GM12878 (cell line): ENCODE data around the gene SELENOO. TPM values are rescaled to one million over a fixed set of nuclear protein-coding genes. Genes with fewer than 3 reads are reported as not detected.

Source experiments
- BHLHE40 ChIP-seq, 2 experiments: fragments of 450-650 bp in 1 of 2; IDR thresholded peaks; 2 replicates each; pipeline ENCODE4 v1.6.1; 2011 to 2017; ENCODE audit warnings: low read depth in 2 of 2, borderline replicate concordance in 1 of 2, improper control_type of control experiment in 1 of 2, low read length in 1 of 2, mild to moderate bottlenecking in 1 of 2
- CEBPB ChIP-seq, 2 experiments: fragments of 150-350 bp in 1 of 2; IDR thresholded peaks; 2 replicates each; pipeline ENCODE4 v1.6.1; 2012 to 2014; ENCODE audit warnings: low read depth in 2 of 2, low read length in 2 of 2, borderline replicate concordance in 1 of 2, inconsistent platforms in 1 of 2
- CREB1 ChIP-seq: IDR thresholded peaks from 2 replicates; pipeline ENCODE4 v1.6.1; 2012; ENCODE audit warnings: low read depth, mild to moderate bottlenecking, inconsistent platforms
- E4F1 ChIP-seq: fragments of 450-650 bp; IDR thresholded peaks from 2 replicates; pipeline ENCODE4 v1.6.1; 2018; ENCODE audit warnings: borderline replicate concordance, mild to moderate bottlenecking; ENCODE audit not compliant: partially characterized antibody
- EP300 ChIP-seq, 2 experiments: fragments of 150-350 bp in 1 of 2; IDR thresholded peaks; 2 replicates each; pipeline ENCODE4 v1.6.1; 2011 to 2012; ENCODE audit warnings: low read depth in 2 of 2, low read length in 2 of 2, borderline replicate concordance in 1 of 2, improper control_type of control experiment in 1 of 2, inconsistent platforms in 1 of 2; ENCODE audit not compliant: control insufficient read depth in 1 of 2
- KAT2A ChIP-seq: conservative IDR thresholded peaks from 2 replicates; pipeline ENCODE4 v1.6.1; 2011; ENCODE audit warnings: low read depth, low read length; ENCODE audit not compliant: control insufficient read depth
- NBN ChIP-seq: fragments of 450-650 bp; IDR thresholded peaks from 2 replicates; pipeline ENCODE4 v1.6.1; 2016
- NFYA ChIP-seq: IDR thresholded peaks from 2 replicates; pipeline ENCODE4 v1.6.1; 2011; ENCODE audit warnings: low read depth, mild to moderate bottlenecking, low read length, improper control_type of control experiment, borderline replicate concordance
- NR2C1 ChIP-seq: fragments of 450-650 bp; IDR thresholded peaks from 2 replicates; pipeline ENCODE4 v1.6.1; 2017; ENCODE audit warnings: antibody characterized with exemption, mild to moderate bottlenecking, moderate library complexity
- NRF1 ChIP-seq: conservative IDR thresholded peaks from 2 replicates; pipeline ENCODE4 v1.6.1; 2011; ENCODE audit warnings: mild to moderate bottlenecking, low read depth, low read length, improper control_type of control experiment
- POU2F2 ChIP-seq: IDR thresholded peaks from 3 replicates; pipeline ENCODE4 v1.6.1; 2011; ENCODE audit warnings: low read depth, mild to moderate bottlenecking, low read length, borderline replicate concordance
- RAD21 ChIP-seq: IDR thresholded peaks from 2 replicates; pipeline ENCODE4 v1.6.1; 2011; ENCODE audit warnings: mild to moderate bottlenecking, low read depth, low read length, moderate library complexity; ENCODE audit not compliant: insufficient read depth
- RB1 ChIP-seq: fragments of 450-650 bp; formaldehyde crosslinking; IDR thresholded peaks from 2 replicates; pipeline ENCODE4 v1.6.1; 2017; ENCODE audit warnings: mild to moderate bottlenecking, borderline replicate concordance
- SMAD5 ChIP-seq: IDR thresholded peaks from 2 replicates; pipeline ENCODE4 v1.6.1; 2016; ENCODE audit warnings: antibody characterized with exemption, low read depth
- STAT3 ChIP-seq: IDR thresholded peaks from 2 replicates; pipeline ENCODE4 v1.6.1; 2011; ENCODE audit warnings: low read depth, low read length, improper control_type of control experiment
- ZNF207 ChIP-seq: fragments of 450-650 bp; IDR thresholded peaks from 2 replicates; pipeline ENCODE4 v1.6.1; 2014; ENCODE audit warnings: antibody characterized with exemption, mild to moderate bottlenecking, borderline replicate concordance
- ZZZ3 ChIP-seq: IDR thresholded peaks from 2 replicates; pipeline ENCODE4 v1.6.1; 2011; ENCODE audit warnings: low read depth; ENCODE audit not compliant: control insufficient read depth, insufficient read length
- polyA plus RNA-seq, 11 experiments: library from polyadenylated mRNA; depleted of rRNA in 4 of 11; unstranded in 6 of 11; stranded (reverse) in 5 of 11; fragments of >200 nt; fragmentation: Nextera tagmentation in 4 of 11; fragmentation: Illumina TruSeq in 1 of 11; extraction: Ambion mirVana in 4 of 11; extraction: Trizol in 1 of 11; gene quantifications; 1 replicate in 1 of 11; 2 replicates in 10 of 11; pipeline versions ENCODE4 v1.2.1 to v1.2.3, GENCODE V29; 2011 to 2016; ENCODE audit warnings: inconsistent platforms in 2 of 11, missing spikeins in 2 of 11, low read depth in 1 of 11
- total RNA-seq, 4 experiments: library from RNA; depleted of rRNA in 3 of 4; stranded (reverse); fragments of >200 nt in 3 of 4; fragmentation: Illumina TruSeq in 1 of 4; extraction: Trizol in 1 of 4; gene quantifications; 2 replicates each; pipeline versions ENCODE4 v1.2.1 to v1.2.3, GENCODE V29; 2013 to 2021
- TF ChIP-seq, protein P1 (sequence below): IDR thresholded peaks from 2 replicates; pipeline ENCODE4 v1.6.1; 2012; ENCODE audit warnings: low read depth, low read length, improper control_type of control experiment
- TF ChIP-seq, protein P2 (sequence below): fragments of 150-350 bp; IDR thresholded peaks from 2 replicates; pipeline ENCODE4 v1.6.1; 2016; ENCODE audit warnings: low read depth, low read length
- TF ChIP-seq, protein P3 (sequence below): fragments of 450-650 bp; IDR thresholded peaks from 2 replicates; pipeline ENCODE4 v1.6.1; 2016; ENCODE audit warnings: mild to moderate bottlenecking

SELENOO gene
- total and polyA plus RNA-seq, 10 of the 15 experiments (the other 5 are each of a cell fraction or from before 2014, with no cell fraction given): 0.42 to 23.3 (median 3.3) TPM

DNA sequence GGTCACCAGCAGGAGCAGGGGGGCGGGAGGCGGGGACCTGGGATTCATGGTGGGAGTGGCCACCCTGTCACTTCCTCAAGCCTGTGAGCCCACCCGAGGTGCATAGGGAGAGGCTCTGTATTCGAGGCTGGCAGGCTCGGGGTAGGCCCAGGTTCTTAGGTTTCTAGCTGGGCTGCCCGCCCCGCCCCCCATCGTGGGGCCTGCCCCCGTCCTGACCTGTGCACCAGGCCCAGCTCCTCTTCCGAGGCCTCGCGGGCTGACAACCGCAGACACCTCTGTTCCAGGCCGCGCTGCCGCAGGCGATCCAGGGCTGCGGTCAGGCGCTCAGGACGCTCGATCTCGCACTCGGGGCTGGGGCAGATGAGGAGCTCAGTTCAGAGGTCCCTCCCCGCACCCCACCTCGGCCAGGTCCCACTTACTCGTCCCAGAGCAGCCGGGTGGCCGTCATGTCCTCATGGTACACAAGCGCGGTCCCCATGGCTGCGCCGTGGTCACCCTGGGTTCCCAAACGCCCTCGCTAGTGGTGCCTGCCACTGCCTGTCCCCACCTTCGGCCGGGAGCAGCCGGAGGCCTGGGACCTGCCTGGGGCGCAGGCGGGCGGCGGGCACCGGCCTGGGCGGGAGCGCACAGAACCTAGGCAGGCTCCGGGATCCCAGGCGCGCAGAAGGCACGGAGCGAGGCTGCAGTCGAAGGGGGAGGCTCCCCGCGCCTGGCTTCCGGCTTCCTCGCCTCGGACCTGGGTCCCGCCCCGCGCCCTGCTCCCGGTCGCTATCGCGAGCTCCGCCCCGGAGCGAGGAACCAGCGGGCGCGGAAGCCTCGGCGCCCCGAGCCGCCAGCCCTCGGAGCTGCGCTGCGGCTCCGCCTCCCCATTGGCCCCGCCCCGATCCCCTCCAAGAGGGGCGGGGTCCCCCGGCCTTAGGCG is 50.0 kb downstream of the SELENOO start, which contains the start of gene HDAC10 (continued):
- 0 out of 2 replicates have a peak, but pooled peaks have one; percentile 36 for TF ChIP-seq RB1
- TF ChIP-seq EP300 (IDR thresholded peaks at IDR 0.05; ENCODE audit: borderline replicate concordance in 1 of 2, control insufficient read depth in 1 of 2, low read depth in 2 of 2, low read length in 2 of 2): no peak
- TF ChIP-seq ZNF207: no peak
- TF ChIP-seq, protein P1, sequence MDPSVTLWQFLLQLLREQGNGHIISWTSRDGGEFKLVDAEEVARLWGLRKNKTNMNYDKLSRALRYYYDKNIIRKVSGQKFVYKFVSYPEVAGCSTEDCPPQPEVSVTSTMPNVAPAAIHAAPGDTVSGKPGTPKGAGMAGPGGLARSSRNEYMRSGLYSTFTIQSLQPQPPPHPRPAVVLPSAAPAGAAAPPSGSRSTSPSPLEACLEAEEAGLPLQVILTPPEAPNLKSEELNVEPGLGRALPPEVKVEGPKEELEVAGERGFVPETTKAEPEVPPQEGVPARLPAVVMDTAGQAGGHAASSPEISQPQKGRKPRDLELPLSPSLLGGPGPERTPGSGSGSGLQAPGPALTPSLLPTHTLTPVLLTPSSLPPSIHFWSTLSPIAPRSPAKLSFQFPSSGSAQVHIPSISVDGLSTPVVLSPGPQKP: no peak
- TF ChIP-seq NFYA: no peak
- TF ChIP-seq E4F1: no peak
- TF ChIP-seq NRF1: no peak
- TF ChIP-seq SMAD5: no peak
- TF ChIP-seq, protein P2, sequence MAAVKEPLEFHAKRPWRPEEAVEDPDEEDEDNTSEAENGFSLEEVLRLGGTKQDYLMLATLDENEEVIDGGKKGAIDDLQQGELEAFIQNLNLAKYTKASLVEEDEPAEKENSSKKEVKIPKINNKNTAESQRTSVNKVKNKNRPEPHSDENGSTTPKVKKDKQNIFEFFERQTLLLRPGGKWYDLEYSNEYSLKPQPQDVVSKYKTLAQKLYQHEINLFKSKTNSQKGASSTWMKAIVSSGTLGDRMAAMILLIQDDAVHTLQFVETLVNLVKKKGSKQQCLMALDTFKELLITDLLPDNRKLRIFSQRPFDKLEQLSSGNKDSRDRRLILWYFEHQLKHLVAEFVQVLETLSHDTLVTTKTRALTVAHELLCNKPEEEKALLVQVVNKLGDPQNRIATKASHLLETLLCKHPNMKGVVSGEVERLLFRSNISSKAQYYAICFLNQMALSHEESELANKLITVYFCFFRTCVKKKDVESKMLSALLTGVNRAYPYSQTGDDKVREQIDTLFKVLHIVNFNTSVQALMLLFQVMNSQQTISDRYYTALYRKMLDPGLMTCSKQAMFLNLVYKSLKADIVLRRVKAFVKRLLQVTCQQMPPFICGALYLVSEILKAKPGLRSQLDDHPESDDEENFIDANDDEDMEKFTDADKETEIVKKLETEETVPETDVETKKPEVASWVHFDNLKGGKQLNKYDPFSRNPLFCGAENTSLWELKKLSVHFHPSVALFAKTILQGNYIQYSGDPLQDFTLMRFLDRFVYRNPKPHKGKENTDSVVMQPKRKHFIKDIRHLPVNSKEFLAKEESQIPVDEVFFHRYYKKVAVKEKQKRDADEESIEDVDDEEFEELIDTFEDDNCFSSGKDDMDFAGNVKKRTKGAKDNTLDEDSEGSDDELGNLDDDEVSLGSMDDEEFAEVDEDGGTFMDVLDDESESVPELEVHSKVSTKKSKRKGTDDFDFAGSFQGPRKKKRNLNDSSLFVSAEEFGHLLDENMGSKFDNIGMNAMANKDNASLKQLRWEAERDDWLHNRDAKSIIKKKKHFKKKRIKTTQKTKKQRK: no peak
- no peak for TF ChIP-seq STAT3
- 0 out of 2 replicates have a peak, but pooled peaks have one; percentile 21 for TF ChIP-seq NBN
- TF ChIP-seq BHLHE40 (IDR thresholded peaks at IDR 0.05; ENCODE audit: borderline replicate concordance in 1 of 2, low read depth in 2 of 2, low read length in 1 of 2): no peak; a peak in 1 of 4 replicates
- TF ChIP-seq, protein P3, sequence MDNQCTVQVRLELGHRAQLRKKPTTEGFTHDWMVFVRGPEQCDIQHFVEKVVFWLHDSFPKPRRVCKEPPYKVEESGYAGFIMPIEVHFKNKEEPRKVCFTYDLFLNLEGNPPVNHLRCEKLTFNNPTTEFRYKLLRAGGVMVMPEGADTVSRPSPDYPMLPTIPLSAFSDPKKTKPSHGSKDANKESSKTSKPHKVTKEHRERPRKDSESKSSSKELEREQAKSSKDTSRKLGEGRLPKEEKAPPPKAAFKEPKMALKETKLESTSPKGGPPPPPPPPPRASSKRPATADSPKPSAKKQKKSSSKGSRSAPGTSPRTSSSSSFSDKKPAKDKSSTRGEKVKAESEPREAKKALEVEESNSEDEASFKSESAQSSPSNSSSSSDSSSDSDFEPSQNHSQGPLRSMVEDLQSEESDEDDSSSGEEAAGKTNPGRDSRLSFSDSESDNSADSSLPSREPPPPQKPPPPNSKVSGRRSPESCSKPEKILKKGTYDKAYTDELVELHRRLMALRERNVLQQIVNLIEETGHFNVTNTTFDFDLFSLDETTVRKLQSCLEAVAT: no peak
- TF ChIP-seq ZZZ3: no peak
- no peak for TF ChIP-seq RAD21
- TF ChIP-seq KAT2A: no peak
- TF ChIP-seq NR2C1: 0 out of 2 replicates have a peak, but pooled peaks have one; percentile 23
- TF ChIP-seq CREB1: 0 out of 2 replicates have a peak, but pooled peaks have one; percentile 7
- no peak for TF ChIP-seq CEBPB (IDR thresholded peaks at IDR 0.05; ENCODE audit: borderline replicate concordance in 1 of 2, low read depth in 2 of 2, low read length in 2 of 2)
- no peak for TF ChIP-seq POU2F2
